AG09309 (cell line): ENCODE results near the gene ABCA4.

Source experiments
- DNase-seq: peaks from one replicate; pipeline ENCODE4 v3.0.0-alpha.2; 2010; ENCODE audit warnings: low read depth
- H3K4me3 ChIP-seq: 2 replicates; pipeline ENCODE4 v1.5.1; 2011; ENCODE audit warnings: mild to moderate bottlenecking, low read depth, low read length, moderate library complexity; ENCODE audit not compliant: control insufficient read depth
- TF ChIP-seq, protein P1 (sequence below): IDR thresholded peaks from 2 replicates; pipeline ENCODE4 v1.5.1; 2011; ENCODE audit warnings: mild to moderate bottlenecking, low read depth, low read length, inconsistent platforms; ENCODE audit not compliant: insufficient read depth, control insufficient read depth; ENCODE audit errors: missing control alignments

Gene ABCA4

DNA sequence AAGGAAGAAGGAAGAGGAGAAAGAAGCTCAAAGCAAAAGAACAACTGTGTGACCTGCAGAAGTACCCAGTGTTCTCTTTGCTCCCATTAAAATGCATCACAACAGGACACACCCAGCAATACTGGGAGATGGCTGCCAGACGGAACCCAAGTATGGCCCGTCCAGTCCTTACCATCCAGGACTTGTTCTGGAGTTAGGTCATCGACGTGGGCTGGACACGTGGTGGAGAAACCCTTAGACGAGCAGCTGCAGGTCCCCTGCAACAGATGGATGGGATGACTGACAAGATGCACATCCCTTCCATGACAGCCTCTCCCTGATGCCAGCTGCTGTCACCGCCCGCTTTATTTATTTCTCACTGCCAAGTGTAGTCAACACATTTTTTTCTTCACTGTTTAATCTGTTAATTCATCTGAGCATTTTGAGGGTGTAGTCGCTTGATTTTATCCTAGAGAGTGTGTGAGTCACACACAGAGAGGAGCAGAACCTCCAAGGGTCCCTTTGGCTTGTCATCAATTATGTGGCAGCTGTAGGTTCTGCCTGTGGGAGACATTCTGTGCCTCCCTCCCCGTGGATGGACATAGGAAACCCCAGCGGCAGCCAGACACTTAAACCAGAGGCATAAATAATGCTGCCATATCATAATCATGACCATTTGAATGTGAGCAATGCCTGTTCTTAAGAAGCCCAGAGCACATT, 80.9 kb downstream of the ABCA4 start:
- TF ChIP-seq, protein P1, sequence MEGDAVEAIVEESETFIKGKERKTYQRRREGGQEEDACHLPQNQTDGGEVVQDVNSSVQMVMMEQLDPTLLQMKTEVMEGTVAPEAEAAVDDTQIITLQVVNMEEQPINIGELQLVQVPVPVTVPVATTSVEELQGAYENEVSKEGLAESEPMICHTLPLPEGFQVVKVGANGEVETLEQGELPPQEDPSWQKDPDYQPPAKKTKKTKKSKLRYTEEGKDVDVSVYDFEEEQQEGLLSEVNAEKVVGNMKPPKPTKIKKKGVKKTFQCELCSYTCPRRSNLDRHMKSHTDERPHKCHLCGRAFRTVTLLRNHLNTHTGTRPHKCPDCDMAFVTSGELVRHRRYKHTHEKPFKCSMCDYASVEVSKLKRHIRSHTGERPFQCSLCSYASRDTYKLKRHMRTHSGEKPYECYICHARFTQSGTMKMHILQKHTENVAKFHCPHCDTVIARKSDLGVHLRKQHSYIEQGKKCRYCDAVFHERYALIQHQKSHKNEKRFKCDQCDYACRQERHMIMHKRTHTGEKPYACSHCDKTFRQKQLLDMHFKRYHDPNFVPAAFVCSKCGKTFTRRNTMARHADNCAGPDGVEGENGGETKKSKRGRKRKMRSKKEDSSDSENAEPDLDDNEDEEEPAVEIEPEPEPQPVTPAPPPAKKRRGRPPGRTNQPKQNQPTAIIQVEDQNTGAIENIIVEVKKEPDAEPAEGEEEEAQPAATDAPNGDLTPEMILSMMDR = no peak
- H3K4me3 ChIP-seq = no peak overlapping the region
- no peak for DNase-seq

DNA sequence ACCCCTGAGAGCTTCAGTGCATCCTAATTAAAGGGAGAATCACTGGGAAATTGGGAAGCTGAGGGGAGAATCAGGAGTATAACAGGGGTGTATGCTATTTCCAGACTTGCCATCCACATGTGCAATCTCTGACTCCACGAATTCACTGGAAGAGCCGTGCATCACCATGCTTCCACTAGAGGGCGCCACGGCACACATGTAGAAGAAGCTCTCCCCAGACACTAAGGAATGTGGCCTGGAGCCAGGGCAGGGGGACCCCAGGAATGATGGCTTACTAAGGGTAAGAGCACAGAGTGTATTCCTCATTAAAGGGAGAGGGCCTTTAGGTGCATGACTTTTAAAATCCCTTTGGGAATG, 81.5 kb downstream of the ABCA4 start:
- TF ChIP-seq, protein P1 = peak; percentile 89
- DNase-seq = no peak
- no peak overlapping the region for H3K4me3 ChIP-seq

DNA sequence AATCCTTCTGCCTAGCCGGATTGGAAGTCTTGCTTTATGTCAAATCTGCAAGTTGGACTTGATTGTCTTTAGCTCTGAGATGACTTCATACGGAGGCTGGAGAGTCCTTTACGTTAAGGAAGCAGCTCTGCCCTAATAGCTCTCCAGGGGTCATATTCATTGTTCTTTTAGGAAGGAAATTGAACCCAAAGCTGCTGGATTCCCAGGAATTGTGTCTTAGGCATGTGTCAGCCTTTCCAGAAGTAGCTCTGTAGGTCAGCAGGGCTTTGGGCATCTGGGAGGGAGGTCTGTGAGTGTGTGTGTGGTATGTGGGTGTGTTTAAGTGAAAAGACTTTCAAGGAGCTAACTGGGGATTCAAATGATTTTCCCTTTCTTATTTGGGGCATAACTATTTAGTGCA, 82.4 kb downstream of the ABCA4 start:
- no peak overlapping the region for H3K4me3 ChIP-seq
- no peak for DNase-seq
- TF ChIP-seq, protein P1 = no peak

DNA sequence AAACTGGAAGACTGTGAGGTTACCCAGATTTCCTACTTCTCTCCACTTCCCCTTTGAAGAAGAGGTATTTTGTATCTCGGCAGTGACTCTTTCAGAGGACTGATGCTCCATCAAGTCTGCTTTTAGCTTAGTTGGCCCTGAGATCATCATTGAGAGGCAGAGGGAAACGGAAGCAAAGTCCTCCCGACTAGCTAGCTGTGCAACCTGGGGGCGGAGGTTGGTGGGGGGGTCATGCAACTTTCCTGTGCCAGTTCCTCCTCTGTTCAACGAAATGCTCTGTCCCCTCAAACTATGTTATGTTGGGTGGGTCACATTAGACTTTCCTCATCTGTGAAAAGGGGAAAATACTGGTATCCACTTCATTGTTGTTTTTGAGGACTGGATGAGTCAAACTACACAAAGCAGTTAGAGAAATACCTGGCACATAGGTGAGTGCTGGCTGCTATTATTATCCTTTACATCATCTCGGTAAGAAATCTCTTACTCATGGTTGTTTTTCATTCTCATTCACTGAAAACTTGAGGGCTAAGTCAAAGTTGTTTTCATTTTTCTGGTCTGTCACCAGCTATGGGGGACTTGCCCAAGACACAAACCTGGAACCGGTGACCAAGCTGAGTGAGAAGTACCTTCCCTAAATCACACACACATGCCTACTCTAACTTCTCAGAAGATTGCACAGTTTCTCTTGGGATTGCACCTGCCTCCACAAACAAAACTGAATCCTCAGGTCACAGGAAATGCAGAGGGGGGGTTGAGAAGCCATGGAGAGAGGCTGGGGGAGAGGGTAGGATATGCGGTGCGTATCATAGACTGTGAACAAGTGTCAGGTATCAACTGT, 83.3 kb downstream of the ABCA4 start:
- no peak overlapping the region for H3K4me3 ChIP-seq
- DNase-seq = no peak
- TF ChIP-seq, protein P1 = no peak

DNA sequence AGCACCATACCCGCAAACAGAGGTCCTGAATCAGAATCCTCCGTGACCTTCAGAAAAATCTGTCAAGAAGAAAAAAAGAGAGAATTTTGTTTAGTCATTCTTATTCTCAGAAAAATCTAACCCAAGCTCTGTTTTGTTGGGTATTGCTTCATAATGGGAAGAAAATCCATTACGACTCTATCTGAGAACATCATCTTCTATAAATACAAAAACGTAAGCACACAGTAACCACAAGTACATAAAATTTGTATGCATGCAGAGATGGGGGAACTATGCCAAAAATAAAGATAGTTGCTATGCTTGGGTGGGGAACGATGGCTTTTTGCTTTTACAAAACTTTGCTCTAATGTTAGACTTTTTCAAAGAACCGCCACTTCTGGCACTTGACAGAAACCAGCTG, 84.2 kb downstream of the ABCA4 start:
- TF ChIP-seq, protein P1 = no peak
- DNase-seq = peak; percentile 90
- no peak overlapping the region for H3K4me3 ChIP-seq

DNA sequence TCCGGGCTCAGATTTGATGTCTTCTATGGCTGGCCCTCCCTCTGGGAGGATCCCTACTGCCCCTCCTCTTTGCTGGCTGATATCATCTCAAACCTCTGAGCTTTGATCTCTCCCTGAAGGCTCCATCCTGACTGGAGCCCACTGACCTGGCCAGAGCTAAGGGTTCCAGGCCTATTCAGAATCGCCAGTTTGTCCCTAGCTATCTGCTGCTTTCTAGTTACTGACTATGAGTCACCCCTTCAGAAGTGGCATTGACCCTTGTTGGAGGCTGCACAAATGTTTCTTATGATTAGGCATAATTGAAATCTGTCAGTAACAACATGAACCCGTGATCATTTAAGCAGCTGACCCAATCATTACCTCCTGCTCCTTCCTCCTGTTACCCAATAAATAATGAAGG, 87.1 kb downstream of the ABCA4 start:
- TF ChIP-seq, protein P1 = no peak

DNA sequence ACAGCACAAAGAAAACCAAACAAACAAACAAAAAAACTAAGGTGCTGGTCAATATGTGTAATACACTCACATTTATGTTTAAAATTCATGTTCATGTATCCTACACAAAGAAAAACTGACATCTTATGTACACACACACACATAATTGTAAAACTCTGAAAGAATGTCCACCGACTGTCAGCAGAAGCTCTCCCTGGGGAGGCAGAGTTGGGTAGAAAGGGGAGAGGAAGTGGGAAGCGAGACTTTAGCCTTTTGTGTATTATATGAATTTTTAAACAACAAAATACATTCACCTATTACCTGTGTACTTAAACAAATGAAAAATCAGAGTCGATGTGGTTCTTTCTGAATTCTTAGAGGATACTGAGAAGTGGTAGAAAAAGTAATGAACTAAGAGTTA, 88.3 kb downstream of the ABCA4 start:
- no peak overlapping the region for H3K4me3 ChIP-seq
- TF ChIP-seq, protein P1 = no peak

More for the DNA sequence above, 87.1 kb downstream of the ABCA4 start:
- DNase-seq = no peak
- H3K4me3 ChIP-seq = no peak overlapping the region

More for the DNA sequence above, 88.3 kb downstream of the ABCA4 start:
- DNase-seq = no peak
